WERI-Rb-1 (cell line): Measurements from ENCODE around the gene C1orf122.

Experiments used
- DNase-seq: peaks from one replicate; pipeline ENCODE4 v3.0.0-alpha.2; 2020
- H3K27ac ChIP-seq: fragments of 250-450 bp; sonication (Bioruptor Pico); 2 replicates; pipeline ENCODE4 v1.5.1; 2020; ENCODE audit warnings: mild to moderate bottlenecking, moderate library complexity
- H3K27me3 ChIP-seq: fragments of 250-450 bp; sonication (Bioruptor Pico); 2 replicates; pipeline ENCODE4 v1.5.1; 2021; ENCODE audit warnings: mild to moderate bottlenecking, low read depth, moderate library complexity; ENCODE audit not compliant: insufficient read depth, severe bottlenecking
- H3K36me3 ChIP-seq: fragments of 250-450 bp; sonication (Bioruptor Pico); 2 replicates; pipeline ENCODE4 v1.5.1; 2020; ENCODE audit warnings: mild to moderate bottlenecking, moderate library complexity
- H3K4me3 ChIP-seq: 2 replicates; pipeline ENCODE4 v1.5.1; 2011; ENCODE audit warnings: low read depth, mild to moderate bottlenecking, control low read depth, low read length
- H3K9me3 ChIP-seq: fragments of 250-450 bp; sonication (Bioruptor Pico); 2 replicates; pipeline ENCODE4 v1.5.1; 2021; ENCODE audit warnings: mild to moderate bottlenecking, moderate library complexity; ENCODE audit not compliant: severe bottlenecking
- CTCF ChIP-seq: IDR thresholded peaks from 2 replicates; pipeline ENCODE4 v1.5.1; 2011; ENCODE audit warnings: low read depth, mild to moderate bottlenecking, control low read depth, inconsistent platforms, low read length

C1orf122 gene

GRCh38 chr1:37807555-37808368 lies at the start of gene C1orf122, which contains the start of gene YRDC:
Gene C1orf122, plus strand, starts transcription at chr1:37807790. Its CDS starts 615 bp downstream, at chr1:37808405.
Gene YRDC, minus strand, starts transcription at chr1:37808208. Its CDS starts 28 bp downstream, at chr1:37808180.
- Histone ChIP-seq H3K9me3 (no peaks in the 10 kb centered on the region), H3K27me3 (no peaks in the 10 kb centered on the region), H3K36me3 (peaks cover 54% of the 10 kb centered on the region), H3K27ac (peak within 1 kb of the TSS; percentile 75), H3K4me3 (peak within 1 kb of the TSS; percentile 69)
- no peak for TF ChIP-seq CTCF
- DNase-seq, result peak; percentile 95

GRCh38 chr1:37759451-37759850 lies 48.1 kb upstream of the C1orf122 start:
- Histone ChIP-seq H3K36me3 (no peaks in the 10 kb centered on the region), H3K4me3 (no peak overlapping the region), H3K27ac (no peak overlapping the region), H3K9me3 (no peaks in the 10 kb centered on the region), H3K27me3 (peaks cover 13% of the 10 kb centered on the region)
- no peak for TF ChIP-seq CTCF
- no peak for DNase-seq

- no peak for TF ChIP-seq CTCF
Measured at GRCh38 chr1:37761416-37762095, 46.0 kb upstream of the C1orf122 start.

GRCh38 chr1:37762516-37762915 lies 45.1 kb upstream of the C1orf122 start:
- H3K36me3 ChIP-seq, result no peaks in the 10 kb centered on the region
- H3K27me3 ChIP-seq, result peaks cover 13% of the 10 kb centered on the region
- no peaks in the 10 kb centered on the region for H3K9me3 ChIP-seq
- no peak for TF ChIP-seq CTCF
- DNase-seq, result no peak
- H3K27ac ChIP-seq, result no peak overlapping the region
- no peak overlapping the region for H3K4me3 ChIP-seq

More at GRCh38 chr1:37761416-37762095, 46.0 kb upstream of the C1orf122 start:
- H3K27me3 ChIP-seq, result peaks cover 13% of the 10 kb centered on the region
- no peak overlapping the region for H3K27ac ChIP-seq
- DNase-seq, result no peak
- H3K36me3 ChIP-seq, result no peaks in the 10 kb centered on the region
- H3K4me3 ChIP-seq, result no peak overlapping the region
- no peaks in the 10 kb centered on the region for H3K9me3 ChIP-seq

- H3K27me3 ChIP-seq, result peaks cover 13% of the 10 kb centered on the region
- no peaks in the 10 kb centered on the region for H3K9me3 ChIP-seq
- peak; percentile 60 for DNase-seq
- peak overlapping the region; percentile 51 for H3K4me3 ChIP-seq
- TF ChIP-seq CTCF, result no peak
- H3K36me3 ChIP-seq, result no peaks in the 10 kb centered on the region
- no peak overlapping the region for H3K27ac ChIP-seq
Measured at GRCh38 chr1:37763791-37764413, 43.7 kb upstream of the C1orf122 start.
